ENCODE results near the gene PNLIPRP3. TPM values are rescaled to one million over a fixed set of nuclear protein-coding genes. Genes with fewer than 3 reads are reported as not detected.

The PNLIPRP3 gene
- total and polyA plus RNA-seq, 2 donors (not counting 1 experiment from before 2014, with no cell fraction given): not detected

DNA sequence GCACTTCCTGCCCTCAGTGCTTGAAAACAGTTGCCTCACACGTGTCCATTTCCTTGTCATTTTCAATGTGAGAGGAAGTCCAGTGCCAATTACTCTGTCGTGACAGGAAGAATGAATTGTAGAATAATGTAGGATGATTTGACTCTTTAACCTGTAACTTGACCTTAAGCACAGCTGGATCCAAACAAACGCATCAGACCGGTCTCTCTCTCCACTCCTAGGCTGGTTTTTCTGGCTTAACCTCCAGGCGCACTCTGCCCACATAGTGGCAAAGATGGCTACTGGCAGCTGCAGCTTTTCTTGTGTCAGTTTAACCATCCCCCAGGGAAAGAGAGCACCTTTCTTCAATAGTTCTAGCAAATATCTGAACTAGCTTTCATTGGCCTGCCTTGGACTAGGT lies 29.4 kb upstream of the PNLIPRP3 start:
- Histone ChIP-seq H4K20me1 (ENCODE audit: control insufficient read depth, extremely low read depth, insufficient read depth, low read length) (no peaks in the 10 kb centered on the region), H3K27ac (ENCODE audit: insufficient read depth, low read length) (no peak overlapping the region)

DNA sequence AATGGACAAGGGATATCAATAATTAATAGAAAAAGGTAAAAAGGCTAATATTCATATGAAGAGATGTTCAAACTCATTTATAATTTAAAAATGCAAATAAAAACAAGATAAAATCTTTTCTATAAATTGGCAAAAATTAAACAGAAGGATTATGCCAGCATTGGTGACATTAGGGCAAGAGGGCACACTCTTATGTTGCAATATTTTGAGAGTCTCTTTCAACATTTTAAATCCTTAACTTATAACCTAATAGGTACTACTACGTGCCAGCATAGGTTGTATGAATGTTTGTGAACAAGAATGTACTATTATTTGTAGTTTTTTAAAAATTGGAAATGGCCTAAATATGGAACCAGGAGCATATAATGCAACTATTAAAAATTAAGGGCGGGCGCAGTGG lies 24.8 kb upstream of the PNLIPRP3 start:
- TF ChIP-seq, protein P1, sequence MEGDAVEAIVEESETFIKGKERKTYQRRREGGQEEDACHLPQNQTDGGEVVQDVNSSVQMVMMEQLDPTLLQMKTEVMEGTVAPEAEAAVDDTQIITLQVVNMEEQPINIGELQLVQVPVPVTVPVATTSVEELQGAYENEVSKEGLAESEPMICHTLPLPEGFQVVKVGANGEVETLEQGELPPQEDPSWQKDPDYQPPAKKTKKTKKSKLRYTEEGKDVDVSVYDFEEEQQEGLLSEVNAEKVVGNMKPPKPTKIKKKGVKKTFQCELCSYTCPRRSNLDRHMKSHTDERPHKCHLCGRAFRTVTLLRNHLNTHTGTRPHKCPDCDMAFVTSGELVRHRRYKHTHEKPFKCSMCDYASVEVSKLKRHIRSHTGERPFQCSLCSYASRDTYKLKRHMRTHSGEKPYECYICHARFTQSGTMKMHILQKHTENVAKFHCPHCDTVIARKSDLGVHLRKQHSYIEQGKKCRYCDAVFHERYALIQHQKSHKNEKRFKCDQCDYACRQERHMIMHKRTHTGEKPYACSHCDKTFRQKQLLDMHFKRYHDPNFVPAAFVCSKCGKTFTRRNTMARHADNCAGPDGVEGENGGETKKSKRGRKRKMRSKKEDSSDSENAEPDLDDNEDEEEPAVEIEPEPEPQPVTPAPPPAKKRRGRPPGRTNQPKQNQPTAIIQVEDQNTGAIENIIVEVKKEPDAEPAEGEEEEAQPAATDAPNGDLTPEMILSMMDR (conservative IDR thresholded peaks at IDR 0.05 in 1 of 2, IDR thresholded peaks at IDR 0.05 in 1 of 2; ENCODE audit: low read depth in 1 of 2, low read length in 2 of 2): no peak
- no peak for TF ChIP-seq EZH2 (IDR thresholded peaks at IDR 0.05; ENCODE audit: low read length, missing control alignments)
- no peaks in the 10 kb centered on the region for H3K36me3 ChIP-seq (ENCODE audit: control insufficient read depth, insufficient read depth, low read length)
- no peak overlapping the region for H3K9ac ChIP-seq (ENCODE audit: insufficient read depth, low read length)
- H3K9me3 ChIP-seq (ENCODE audit: control insufficient read depth, insufficient read depth, low read depth, low read length): no peaks in the 10 kb centered on the region
- no peak for DNase-seq (ENCODE audit: low read depth in 2 of 2)
- no peak overlapping the region for H3K4me3 ChIP-seq (replicated peaks in 1 of 4; ENCODE audit: control extremely low read depth in 1 of 4, insufficient read depth in 1 of 4, low read depth in 3 of 4, low read length in 4 of 4)
- H4K20me1 ChIP-seq (ENCODE audit: control insufficient read depth, extremely low read depth, insufficient read depth, low read length): no peaks in the 10 kb centered on the region
- H3K79me2 ChIP-seq (ENCODE audit: control insufficient read depth, insufficient read depth, low read length): no peaks in the 10 kb centered on the region
- no peaks in the 10 kb centered on the region for H3K4me1 ChIP-seq (ENCODE audit: control insufficient read depth, extremely low read depth, insufficient read depth, low read length)
- H3K27ac ChIP-seq (ENCODE audit: insufficient read depth, low read length): no peak overlapping the region
- H2AFZ ChIP-seq (ENCODE audit: low read length): no peak overlapping the region
- no peak overlapping the region for H3K4me2 ChIP-seq (ENCODE audit: extremely low read depth, insufficient read depth, low read length)
- no peaks in the 10 kb centered on the region for H3K27me3 ChIP-seq (ENCODE audit: control insufficient read depth, insufficient read depth, low read length)

More for the DNA sequence above, 29.4 kb upstream of the PNLIPRP3 start:
- DNase-seq (ENCODE audit: low read depth in 2 of 2): no peak
- H3K4me1 ChIP-seq (ENCODE audit: control insufficient read depth, extremely low read depth, insufficient read depth, low read length): no peaks in the 10 kb centered on the region
- H3K79me2 ChIP-seq (ENCODE audit: control insufficient read depth, insufficient read depth, low read length): no peaks in the 10 kb centered on the region
- H3K4me2 ChIP-seq (ENCODE audit: extremely low read depth, insufficient read depth, low read length): no peak overlapping the region
- no peak overlapping the region for H3K9ac ChIP-seq (ENCODE audit: insufficient read depth, low read length)
- TF ChIP-seq, protein P1 (conservative IDR thresholded peaks at IDR 0.05 in 1 of 2, IDR thresholded peaks at IDR 0.05 in 1 of 2; ENCODE audit: low read depth in 1 of 2, low read length in 2 of 2): no peak
- TF ChIP-seq EZH2 (IDR thresholded peaks at IDR 0.05; ENCODE audit: low read length, missing control alignments): no peak
- H3K36me3 ChIP-seq (ENCODE audit: control insufficient read depth, insufficient read depth, low read length): no peaks in the 10 kb centered on the region
- H3K9me3 ChIP-seq (ENCODE audit: control insufficient read depth, insufficient read depth, low read depth, low read length): no peaks in the 10 kb centered on the region
- H3K27me3 ChIP-seq (ENCODE audit: control insufficient read depth, insufficient read depth, low read length): no peaks in the 10 kb centered on the region
- H3K4me3 ChIP-seq (replicated peaks in 1 of 4; ENCODE audit: control extremely low read depth in 1 of 4, insufficient read depth in 1 of 4, low read depth in 3 of 4, low read length in 4 of 4): no peak overlapping the region
- no peak overlapping the region for H2AFZ ChIP-seq (ENCODE audit: low read length)

DNA sequence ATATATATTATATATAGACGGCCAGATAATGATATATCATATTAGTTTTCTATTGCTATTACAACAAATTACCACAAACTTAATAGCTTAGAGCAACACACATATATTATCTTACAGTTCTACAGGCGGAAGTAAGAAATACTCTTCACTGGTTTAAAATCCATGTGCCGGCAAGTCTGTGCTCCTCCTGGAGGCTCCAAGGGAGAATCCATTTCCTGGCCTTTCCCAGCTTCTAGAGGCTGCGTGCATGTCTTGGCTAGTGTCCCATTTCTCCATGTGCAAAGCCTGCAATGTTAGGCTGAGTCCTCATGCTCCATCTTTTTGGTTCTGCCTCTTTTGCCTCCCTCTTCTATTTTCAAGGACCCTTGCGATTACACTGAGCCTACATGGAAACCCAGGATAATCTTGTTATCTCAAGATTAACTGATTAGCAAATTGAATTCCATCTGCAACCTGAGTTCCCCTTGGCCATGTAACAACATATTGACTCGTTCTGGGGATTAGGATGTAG lies 23.9 kb upstream of the PNLIPRP3 start:
- Histone ChIP-seq H3K27me3 (ENCODE audit: control insufficient read depth, insufficient read depth, low read length) (no peaks in the 10 kb centered on the region), H2AFZ (ENCODE audit: low read length) (no peak overlapping the region), H3K4me2 (ENCODE audit: extremely low read depth, insufficient read depth, low read length) (no peak overlapping the region), H3K36me3 (ENCODE audit: control insufficient read depth, insufficient read depth, low read length) (no peaks in the 10 kb centered on the region), H3K27ac (ENCODE audit: insufficient read depth, low read length) (no peak overlapping the region), H3K79me2 (ENCODE audit: control insufficient read depth, insufficient read depth, low read length) (no peaks in the 10 kb centered on the region), H3K9me3 (ENCODE audit: control insufficient read depth, insufficient read depth, low read depth, low read length) (no peaks in the 10 kb centered on the region), H3K4me1 (ENCODE audit: control insufficient read depth, extremely low read depth, insufficient read depth, low read length) (no peaks in the 10 kb centered on the region), H3K9ac (ENCODE audit: insufficient read depth, low read length) (no peak overlapping the region), H4K20me1 (ENCODE audit: control insufficient read depth, extremely low read depth, insufficient read depth, low read length) (no peaks in the 10 kb centered on the region), H3K4me3 (replicated peaks in 1 of 4; ENCODE audit: control extremely low read depth in 1 of 4, insufficient read depth in 1 of 4, low read depth in 3 of 4, low read length in 4 of 4) (no peak overlapping the region)
- no peak for TF ChIP-seq EZH2 (IDR thresholded peaks at IDR 0.05; ENCODE audit: low read length, missing control alignments)
- TF ChIP-seq, protein P1 (conservative IDR thresholded peaks at IDR 0.05 in 1 of 2, IDR thresholded peaks at IDR 0.05 in 1 of 2; ENCODE audit: low read depth in 1 of 2, low read length in 2 of 2): no peak
- no peak for DNase-seq (ENCODE audit: low read depth in 2 of 2)

All from fibroblast of lung (primary cell).